B cell (primary cell): Measurements from ENCODE around the gene POU2AF1.

ENCODE experiments used
- EZH2 ChIP-seq: IDR thresholded peaks from 2 replicates; pipeline ENCODE4 v1.6.1; 2012; ENCODE audit warnings: borderline replicate concordance, low read depth, mild to moderate bottlenecking, moderate library complexity, low read length; ENCODE audit not compliant: insufficient read depth, poor library complexity, severe bottlenecking
- TF ChIP-seq, protein P1 (sequence below): fragments of 200-600 bp; IDR thresholded peaks from one replicate; pipeline ENCODE4 v1.8.0; 2022; ENCODE audit warnings: antibody characterized with exemption, mild to moderate bottlenecking

DNA sequence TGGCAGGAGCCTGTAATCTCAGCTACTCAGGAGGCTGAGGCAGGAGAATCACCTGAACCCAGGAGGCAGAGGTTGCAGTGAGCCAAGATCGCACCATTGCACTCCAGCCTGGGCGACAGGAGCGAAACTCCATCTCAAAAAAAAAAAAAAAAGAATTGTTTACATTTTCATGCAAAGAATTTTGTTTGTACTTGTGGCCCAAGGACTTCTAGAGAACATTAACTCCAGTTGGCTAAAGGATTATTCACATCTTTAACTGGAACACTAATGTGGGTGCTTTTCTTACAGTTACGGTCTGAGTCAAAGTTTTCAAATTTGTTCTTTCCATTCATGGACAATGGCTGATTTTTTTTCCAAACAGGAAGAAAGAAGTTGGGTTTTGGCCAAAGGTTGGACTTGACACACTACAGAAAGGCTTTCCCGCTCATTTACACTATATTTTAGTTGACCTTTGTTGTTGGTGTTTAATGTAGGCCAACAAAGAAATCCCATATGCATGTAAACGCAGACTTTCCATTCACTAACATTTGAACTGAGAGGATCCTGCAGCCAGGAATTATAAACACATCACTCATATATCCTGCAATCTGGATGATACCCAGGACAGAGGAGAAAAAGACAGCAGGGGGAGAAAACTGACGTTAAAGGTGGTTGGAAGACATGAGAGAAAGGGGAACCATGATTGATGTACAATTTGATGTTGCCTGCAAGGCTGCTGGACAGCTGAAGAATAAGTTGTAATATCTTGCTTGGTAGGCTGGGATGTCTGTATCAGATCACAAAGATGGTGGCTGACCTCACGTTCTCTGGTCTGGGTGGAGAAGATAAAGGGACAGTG lies 13.1 kb downstream of the POU2AF1 start:
- TF ChIP-seq, protein P1, sequence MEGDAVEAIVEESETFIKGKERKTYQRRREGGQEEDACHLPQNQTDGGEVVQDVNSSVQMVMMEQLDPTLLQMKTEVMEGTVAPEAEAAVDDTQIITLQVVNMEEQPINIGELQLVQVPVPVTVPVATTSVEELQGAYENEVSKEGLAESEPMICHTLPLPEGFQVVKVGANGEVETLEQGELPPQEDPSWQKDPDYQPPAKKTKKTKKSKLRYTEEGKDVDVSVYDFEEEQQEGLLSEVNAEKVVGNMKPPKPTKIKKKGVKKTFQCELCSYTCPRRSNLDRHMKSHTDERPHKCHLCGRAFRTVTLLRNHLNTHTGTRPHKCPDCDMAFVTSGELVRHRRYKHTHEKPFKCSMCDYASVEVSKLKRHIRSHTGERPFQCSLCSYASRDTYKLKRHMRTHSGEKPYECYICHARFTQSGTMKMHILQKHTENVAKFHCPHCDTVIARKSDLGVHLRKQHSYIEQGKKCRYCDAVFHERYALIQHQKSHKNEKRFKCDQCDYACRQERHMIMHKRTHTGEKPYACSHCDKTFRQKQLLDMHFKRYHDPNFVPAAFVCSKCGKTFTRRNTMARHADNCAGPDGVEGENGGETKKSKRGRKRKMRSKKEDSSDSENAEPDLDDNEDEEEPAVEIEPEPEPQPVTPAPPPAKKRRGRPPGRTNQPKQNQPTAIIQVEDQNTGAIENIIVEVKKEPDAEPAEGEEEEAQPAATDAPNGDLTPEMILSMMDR, result no peak
- TF ChIP-seq EZH2, result no peak
